IMR-90 (cell line): ENCODE measurements around the gene ARPIN. TPM values are rescaled to one million over a fixed set of nuclear protein-coding genes. Genes with fewer than 3 reads are reported as not detected.
"Not testable (repeated sequence)": the region's sequence is repeated elsewhere in the genome, so short reads cannot be mapped to it uniquely, and the experiment has no call there.

Experiments used
- ATAC-seq: fragments of 200-7000 bp; cut with Tn5 transposase; 2 replicates; pipeline ENCODE4 v1.9.1; 2020; ENCODE audit warnings: low read depth, mild to moderate bottlenecking, moderate library complexity
- BruUV-seq: library from RNA; stranded (reverse); fragments of 400-500 nt; replicated peaks from 2 replicates; lab custom pipeline; 2021; lab: Mats Ljungman, UMichigan
- CTCF ChIA-PET: fragments of 300-600 bp; formaldehyde crosslinking; extraction: SDS; loops from one replicate; lab custom pipeline; 2021; ENCODE audit warnings: antibody characterized with exemption; lab: Yijun Ruan, JAX
- POLR2A ChIA-PET: fragments of 300-600 bp; sonication (Branson Sonifier 250); formaldehyde crosslinking; loops from one replicate; lab custom pipeline; 2022; ENCODE audit warnings: antibody characterized with exemption; ENCODE audit not compliant: unreplicated experiment; lab: Charles Lee
- DNase-seq: peaks from one replicate; pipeline ENCODE4 v3.0.0; 2013
- H2AFZ ChIP-seq: replicated peaks from 2 replicates; pipeline ENCODE3; 2013; ENCODE audit warnings: low read length, mild to moderate bottlenecking; ENCODE audit not compliant: poor library complexity
- H2AK5ac ChIP-seq: 2 replicates; pipeline ENCODE4 v1.6.1; 2013; ENCODE audit warnings: low read depth, low read length, inconsistent platforms
- H2AK9ac ChIP-seq: replicated peaks from 2 replicates; pipeline ENCODE3; 2013; ENCODE audit warnings: mild to moderate bottlenecking, low read depth, low read length, moderate library complexity; ENCODE audit not compliant: poor library complexity
- H2BK120ac ChIP-seq: 2 replicates; pipeline ENCODE4 v1.6.1; 2013; ENCODE audit warnings: low read depth, low read length, inconsistent platforms
- H2BK15ac ChIP-seq: 3 replicates; pipeline ENCODE4 v1.6.1; 2013; ENCODE audit warnings: low read depth, low read length, inconsistent platforms
- H2BK20ac ChIP-seq: 2 replicates; pipeline ENCODE4 v1.6.1; 2013; ENCODE audit warnings: low read depth, mild to moderate bottlenecking, inconsistent platforms, low read length, moderate library complexity
- H2BK5ac ChIP-seq: 2 replicates; pipeline ENCODE4 v1.6.1; 2013; ENCODE audit warnings: mild to moderate bottlenecking, low read depth, low read length, inconsistent platforms; ENCODE audit not compliant: poor library complexity, severe bottlenecking
- H3K14ac ChIP-seq: replicated peaks from 2 replicates; pipeline ENCODE4 v1.6.1; 2013; ENCODE audit warnings: low read depth, low read length, inconsistent platforms
- H3K18ac ChIP-seq: 2 replicates; pipeline ENCODE4 v1.6.1; 2013; ENCODE audit warnings: low read depth, low read length, control low read depth
- H3K23ac ChIP-seq: 2 replicates; pipeline ENCODE4 v1.6.1; 2013; ENCODE audit warnings: low read depth, low read length, inconsistent platforms
- H3K27ac ChIP-seq: 2 replicates; pipeline ENCODE4 v1.5.1; 2013; ENCODE audit warnings: mild to moderate bottlenecking, control low read depth, low read length; ENCODE audit not compliant: insufficient read depth
- H3K27me3 ChIP-seq: 2 replicates; pipeline ENCODE4 v1.6.1; 2013; ENCODE audit warnings: low read length; ENCODE audit not compliant: control insufficient read depth, insufficient read depth
- H3K36me3 ChIP-seq: 2 replicates; pipeline ENCODE4 v1.6.1; 2013; ENCODE audit warnings: low read length, mixed read lengths; ENCODE audit not compliant: control insufficient read depth, insufficient read depth
- H3K4ac ChIP-seq: 2 replicates; pipeline ENCODE4 v1.6.1; 2013; ENCODE audit warnings: low read depth, low read length, inconsistent platforms
- H3K4me1 ChIP-seq: 2 replicates; pipeline ENCODE4 v1.6.1; 2013; ENCODE audit warnings: low read length, mixed read lengths; ENCODE audit not compliant: control insufficient read depth, insufficient read depth
- H3K4me2 ChIP-seq: 2 replicates; pipeline ENCODE4 v1.6.1; 2013; ENCODE audit warnings: low read depth, mild to moderate bottlenecking, control low read depth, low read length, moderate library complexity
- H3K4me3 ChIP-seq: 2 replicates; pipeline ENCODE4 v1.5.1; 2013; ENCODE audit warnings: low read depth, mild to moderate bottlenecking, control low read depth, low read length, moderate library complexity; ENCODE audit not compliant: insufficient read depth
- H3K56ac ChIP-seq: 2 replicates; pipeline ENCODE4 v1.6.1; 2013; ENCODE audit warnings: low read length, inconsistent platforms; ENCODE audit not compliant: insufficient read depth; ENCODE audit errors: extremely low read depth
- H3K79me1 ChIP-seq, 2 experiments: 2 replicates each; pipeline ENCODE4 v1.6.1; 2013; ENCODE audit warnings: low read length in 2 of 2, inconsistent platforms in 1 of 2, low read depth in 1 of 2
- H3K9ac ChIP-seq: 2 replicates; pipeline ENCODE4 v1.6.1; 2013; ENCODE audit warnings: low read depth, low read length, control low read depth
- H3K9me1 ChIP-seq: 2 replicates; pipeline ENCODE4 v1.6.1; 2013; ENCODE audit warnings: low read length, inconsistent platforms; ENCODE audit not compliant: insufficient read depth
- H3K9me3 ChIP-seq: 2 replicates; pipeline ENCODE4 v1.6.1; 2013; ENCODE audit warnings: low read length; ENCODE audit not compliant: control insufficient read depth, insufficient read depth
- H4K20me1 ChIP-seq: 2 replicates; pipeline ENCODE4 v1.6.1; 2013; ENCODE audit warnings: low read length, inconsistent platforms; ENCODE audit not compliant: insufficient read depth
- H4K5ac ChIP-seq: 2 replicates; pipeline ENCODE4 v1.6.1; 2013; ENCODE audit warnings: mild to moderate bottlenecking, low read depth, low read length, control low read depth
- H4K8ac ChIP-seq, 2 experiments: 2 replicates each; pipeline ENCODE4 v1.6.1; 2013; ENCODE audit warnings: low read depth in 2 of 2, low read length in 2 of 2, control low read depth in 1 of 2, inconsistent platforms in 1 of 2
- H4K91ac ChIP-seq: 2 replicates; pipeline ENCODE4 v1.6.1; 2013; ENCODE audit warnings: low read depth, low read length, inconsistent platforms; ENCODE audit not compliant: insufficient read depth
- WGBS, 2 experiments: methylation state at CpG; one replicate each; pipeline versions ENCODE4 v1.1.5 to v1.1.7; 2013; ENCODE audit warnings: missing lambda C conversion rate in 2 of 2; ENCODE audit not compliant: insufficient read length in 1 of 2; ENCODE audit errors: extremely low coverage in 2 of 2; 5-methylcytosine and 5-hydroxymethylcytosine counted together
- dilution Hi-C: fragments of 300-500 bp; cut with HindIII; formaldehyde crosslinking; loops from one replicate; pipeline ENCODE4 v1.14.3; 2018; ENCODE audit warnings: low sequenced_read_pairs; ENCODE audit not compliant: unreplicated experiment
- in situ Hi-C: fragments of 300-500 bp; cut with MboI; formaldehyde crosslinking; loops from 3 replicates; pipeline ENCODE4 v1.14.3; 2019; ENCODE audit warnings: low sequenced_read_pairs, inconsistent platforms, mixed read lengths
- intact Hi-C: fragments of 100-400 bp; cut with micrococcal nuclease; formaldehyde crosslinking; loops from 2 replicates; pipeline ENCODE4 v1.10.0; 2022
- polyA plus RNA-seq, 3 experiments: library from polyadenylated mRNA; depleted of rRNA; stranded (reverse); fragments of >200 nt; gene quantifications; 2 replicates each; pipeline ENCODE4 v1.2.3, GENCODE V29; 2012; ENCODE audit warnings: low replicate concordance in 1 of 3
- total RNA-seq: library from RNA; depleted of rRNA; stranded (reverse); fragments of >200 nt; gene quantifications from 2 replicates; pipeline ENCODE4 v1.2.3, GENCODE V29; 2012

The ARPIN gene
- total and polyA plus RNA-seq, 2 of the 4 experiments (the other 2 are of a cell fraction) = 3.9 to 8.8 TPM

- H3K23ac ChIP-seq, H3K56ac ChIP-seq, H3K4me1 ChIP-seq, H2BK120ac ChIP-seq, H2BK15ac ChIP-seq, ATAC-seq, H4K91ac ChIP-seq, POLR2A ChIA-PET, H2AFZ ChIP-seq, in situ Hi-C loops, H2AK5ac ChIP-seq, H4K5ac ChIP-seq, H2BK5ac ChIP-seq, H3K27me3 ChIP-seq, H2BK20ac ChIP-seq, H3K4ac ChIP-seq, H2AK9ac ChIP-seq, intact Hi-C loops, H3K36me3 ChIP-seq, H3K18ac ChIP-seq, H3K4me3 ChIP-seq, H3K4me2 ChIP-seq, H3K14ac ChIP-seq, H3K27ac ChIP-seq, H3K9me1 ChIP-seq, H3K9ac ChIP-seq, H3K9me3 ChIP-seq, H4K20me1 ChIP-seq, BruUV-seq, DNase-seq, H4K8ac ChIP-seq, CTCF ChIA-PET: not testable (repeated sequence)
- WGBS, 2 experiments = 100% methylated on average over 1 of the region's 9 CpGs; no CpG with 5 or more reads in 1 of the 2 experiments
- dilution Hi-C loops = loop anchor here (25.0 kb wide), 1 partner anchor 107 kb away; the partner anchor contains the start of gene MESP1
- peaks cover 0 to 11% of the 10 kb centered on the region in 2 experiments; a peak in 1 of 4 replicates for H3K79me1 ChIP-seq
Observed at GRCh38 chr15:89869490-89869889, 43.3 kb downstream of the ARPIN start.
